HG03521 (cell line): Measurements from ENCODE around the gene GNPTAB.

Experiments
- ATAC-seq: cut with Tn5 transposase; IDR thresholded peaks from one replicate; pipeline ENCODE4 v1.9.1; 2021; ENCODE audit warnings: mild to moderate bottlenecking, moderate library complexity; ENCODE audit not compliant: unreplicated experiment

GNPTAB gene

DNA sequence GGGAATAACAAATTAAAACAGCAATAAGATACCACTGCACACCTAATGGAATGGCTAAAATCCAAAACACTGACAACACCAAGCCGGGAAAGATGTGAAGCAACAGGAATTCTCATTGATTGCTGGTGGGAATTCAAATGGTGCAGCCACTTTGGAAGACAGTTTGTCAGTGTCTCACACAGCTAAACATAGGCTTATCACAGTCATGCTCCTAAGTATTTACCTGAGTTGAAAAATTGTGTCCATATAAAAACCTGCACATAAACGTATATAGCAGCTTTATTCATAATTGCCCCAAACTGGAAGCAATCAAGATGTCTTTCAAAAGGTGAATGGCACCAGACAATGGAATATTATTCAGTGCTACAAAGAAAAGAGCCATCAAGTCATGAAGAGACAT, 21.6 kb downstream of the GNPTAB start:
- ATAC-seq, result no peak

- ATAC-seq, result no peak
These were observed 24.5 kb downstream of the GNPTAB start for GRCh38 chr12:101806265-101806664.

DNA sequence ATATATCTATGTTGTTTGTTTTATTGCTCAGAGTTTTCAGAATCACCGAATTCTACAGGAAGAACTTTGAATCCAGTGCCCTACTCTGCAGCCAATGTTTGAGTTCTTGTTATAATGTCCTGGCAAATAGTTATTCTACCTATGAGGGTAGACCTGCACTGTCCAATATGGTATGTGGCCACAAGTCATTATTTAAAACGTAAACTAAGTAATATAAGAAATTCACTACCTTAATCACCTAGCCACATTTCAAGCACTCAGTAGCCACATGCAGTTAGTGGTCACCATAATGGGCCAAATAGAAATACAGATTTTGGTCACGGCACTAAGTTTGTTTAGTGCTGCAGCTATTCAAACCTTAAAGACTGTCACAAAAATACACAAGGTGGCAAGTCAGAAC, 26.4 kb downstream of the GNPTAB start:
- no peak for ATAC-seq

GRCh38 chr12:101803978-101804377, 26.8 kb downstream of the GNPTAB start:
- no peak for ATAC-seq

DNA sequence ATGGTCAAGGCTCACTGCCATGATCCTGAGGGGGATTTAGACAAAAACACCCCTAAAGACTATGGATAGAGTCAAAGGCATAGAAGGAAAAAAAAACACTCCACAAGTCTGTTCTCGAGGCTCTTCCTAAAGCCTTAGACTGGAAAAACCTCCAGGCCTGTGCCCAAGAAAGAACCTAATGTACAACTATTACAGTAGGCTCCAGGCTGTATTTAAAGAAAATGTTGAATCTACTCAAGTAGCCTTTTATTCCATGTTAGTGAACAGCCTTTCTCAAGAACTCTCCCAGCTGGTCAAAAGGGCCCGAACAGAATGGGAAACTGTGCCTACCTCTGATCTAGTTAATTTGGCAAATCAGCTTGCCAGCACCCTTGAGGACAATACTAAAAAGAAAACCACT, 28.3 kb downstream of the GNPTAB start:
- ATAC-seq, result no peak

DNA sequence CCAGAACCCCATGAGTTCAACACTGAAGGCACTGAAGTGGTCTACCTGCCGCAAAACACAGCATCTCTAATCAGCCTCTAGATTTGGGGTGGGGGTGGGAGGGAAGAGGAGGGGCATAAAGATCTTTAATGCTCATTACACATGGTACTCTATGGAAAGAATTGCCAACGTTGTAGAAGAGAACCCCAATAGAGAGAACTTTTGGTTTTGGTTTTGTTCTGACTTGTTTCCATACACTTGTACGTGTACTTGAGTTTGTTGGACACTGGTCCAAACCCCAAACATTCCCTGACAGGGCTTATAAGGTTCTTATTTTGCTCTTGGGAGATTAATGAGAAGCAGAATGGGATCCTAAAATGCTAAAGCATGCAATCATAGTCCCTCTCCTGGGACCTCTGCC, 31.0 kb downstream of the GNPTAB start:
- ATAC-seq, result peak; percentile 47

- ATAC-seq, result no peak
These were observed 35.0 kb downstream of the GNPTAB start for GRCh38 chr12:101795786-101796185.

DNA sequence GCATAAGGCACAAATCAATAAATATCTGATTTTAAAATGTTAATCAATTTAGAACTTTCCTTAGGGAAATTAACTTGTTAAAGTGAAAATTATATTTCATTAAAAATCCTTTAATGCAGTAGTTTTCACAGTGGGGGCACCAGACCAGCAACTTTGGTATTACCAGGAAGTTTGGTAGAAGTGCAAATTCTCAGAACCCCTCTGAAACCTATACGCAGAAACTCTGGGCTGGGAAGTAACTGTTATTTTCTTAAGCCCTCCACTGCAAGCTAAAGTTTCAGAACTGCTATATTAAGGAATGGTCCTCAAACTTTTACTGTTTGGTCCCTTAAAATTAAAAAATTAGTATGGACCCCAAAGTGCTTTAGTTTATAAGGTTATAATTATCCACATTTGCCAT, 35.7 kb downstream of the GNPTAB start:
- ATAC-seq, result no peak

DNA sequence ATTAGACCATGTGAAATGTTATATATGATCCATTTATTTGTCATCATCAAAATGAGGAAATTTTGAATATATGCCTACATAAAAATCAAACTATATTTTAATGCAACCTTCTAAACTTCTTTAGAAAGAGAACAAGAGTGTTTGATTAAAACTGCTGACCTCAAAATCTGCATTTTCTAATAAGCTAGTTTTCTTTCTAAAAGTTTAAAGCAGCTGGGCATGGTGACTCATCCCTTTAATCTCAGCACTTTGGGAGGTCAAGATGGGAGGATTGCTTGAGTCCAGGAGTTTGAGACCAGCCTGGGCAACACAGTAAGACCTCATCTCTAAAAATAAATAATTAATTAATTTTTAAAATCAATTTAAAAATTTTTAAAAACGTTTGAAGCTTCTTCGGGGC, 36.2 kb downstream of the GNPTAB start:
- ATAC-seq, result no peak

- peak; percentile 40 for ATAC-seq
These were observed 37.4 kb downstream of the GNPTAB start for GRCh38 chr12:101793401-101793800.

DNA sequence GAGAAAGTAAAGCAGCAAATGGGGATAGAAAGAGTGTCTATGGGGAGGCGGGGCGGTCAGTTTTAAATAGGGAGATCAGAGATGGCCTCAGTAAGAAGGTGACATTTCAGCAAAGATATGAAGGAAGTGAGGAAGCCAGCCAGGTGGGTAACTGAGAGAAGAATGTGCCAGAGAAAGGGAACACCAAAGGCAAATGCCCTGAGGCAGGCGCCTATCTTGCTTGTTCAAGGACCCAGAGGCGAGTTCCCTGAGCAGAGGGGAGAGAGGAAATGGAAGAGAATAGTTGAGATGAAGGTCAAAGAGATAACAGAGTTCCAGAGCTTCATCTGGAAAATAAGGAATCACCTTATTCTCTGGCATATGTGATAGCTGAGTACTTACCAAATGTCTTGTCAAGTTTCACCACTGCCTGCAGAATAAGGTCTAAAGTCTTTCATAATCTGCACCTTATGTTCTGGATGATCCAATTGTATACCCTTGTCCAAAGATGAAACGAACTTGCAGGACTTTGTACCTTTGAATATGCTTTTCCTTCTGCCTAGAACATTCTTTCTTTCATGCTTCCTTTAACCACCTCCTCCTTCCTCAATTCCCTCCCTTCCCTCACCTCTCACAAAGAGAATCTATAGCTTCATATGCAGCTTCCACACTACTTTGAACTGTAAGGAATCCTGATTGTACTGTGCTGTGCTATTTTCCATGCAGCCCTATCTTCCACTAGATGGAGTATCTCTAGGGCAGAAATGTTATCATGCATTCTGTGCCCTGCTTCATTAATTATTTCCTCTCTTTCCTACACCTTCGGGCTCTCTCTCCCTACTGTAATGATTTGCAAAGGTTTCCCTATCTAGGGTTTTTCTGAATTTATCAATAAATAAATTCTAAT, 38.5 kb downstream of the GNPTAB start:
- no peak for ATAC-seq

DNA sequence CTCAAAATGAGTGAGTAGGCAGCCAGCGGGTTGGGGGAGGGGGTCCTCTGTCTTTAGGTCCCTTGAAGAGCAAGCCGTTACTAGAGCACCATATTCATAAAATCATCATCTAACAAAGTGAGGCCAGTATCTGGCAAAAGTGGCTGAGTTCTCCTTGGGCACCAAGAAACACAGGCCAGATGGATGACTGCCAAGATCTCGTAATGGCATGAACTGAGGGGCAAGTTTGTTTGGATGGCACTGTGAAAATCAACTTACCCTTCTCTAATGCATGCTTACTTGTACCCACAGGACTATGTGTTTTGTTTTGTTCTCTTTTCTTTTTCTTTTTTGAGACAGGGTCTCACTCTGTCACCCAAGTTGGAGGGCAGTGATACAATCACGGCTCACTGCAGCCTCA, 41.6 kb downstream of the GNPTAB start:
- no peak for ATAC-seq

- ATAC-seq, result no peak
These were observed 45.1 kb downstream of the GNPTAB start for GRCh38 chr12:101785671-101786070.

- ATAC-seq, result no peak
These were observed 46.4 kb downstream of the GNPTAB start for GRCh38 chr12:101784376-101784775.

GRCh38 chr12:101783838-101784237, 46.9 kb downstream of the GNPTAB start:
- no peak for ATAC-seq

DNA sequence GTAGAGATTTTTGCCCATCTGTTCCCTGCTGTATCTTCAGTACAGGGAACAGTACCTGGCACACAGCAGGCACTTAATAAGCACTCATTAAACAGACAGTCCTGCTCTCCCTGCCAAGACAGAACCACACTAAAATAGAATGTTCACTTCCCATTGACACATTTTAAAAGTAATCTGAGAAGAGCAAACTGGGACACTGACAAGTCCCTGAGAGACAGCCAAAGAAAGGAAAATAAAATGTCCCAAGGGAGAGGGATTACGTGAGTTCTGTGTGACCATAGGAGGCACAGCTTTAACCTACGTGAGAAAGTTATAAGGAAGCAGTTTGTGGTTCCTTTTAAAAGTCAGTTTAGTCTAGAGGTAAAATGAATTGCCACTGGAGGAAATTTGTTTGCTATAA, 47.6 kb downstream of the GNPTAB start:
- ATAC-seq, result no peak

GRCh38 chr12:101782273-101782731, 48.5 kb downstream of the GNPTAB start:
- ATAC-seq, result no peak

GRCh38 chr12:101781834-101782233, 48.9 kb downstream of the GNPTAB start:
- no peak for ATAC-seq

- ATAC-seq, result no peak
These were observed 50.2 kb downstream of the GNPTAB start for GRCh38 chr12:101780599-101780998.

- ATAC-seq, result no peak
These were observed 51.1 kb downstream of the GNPTAB start for GRCh38 chr12:101779626-101780025.

DNA sequence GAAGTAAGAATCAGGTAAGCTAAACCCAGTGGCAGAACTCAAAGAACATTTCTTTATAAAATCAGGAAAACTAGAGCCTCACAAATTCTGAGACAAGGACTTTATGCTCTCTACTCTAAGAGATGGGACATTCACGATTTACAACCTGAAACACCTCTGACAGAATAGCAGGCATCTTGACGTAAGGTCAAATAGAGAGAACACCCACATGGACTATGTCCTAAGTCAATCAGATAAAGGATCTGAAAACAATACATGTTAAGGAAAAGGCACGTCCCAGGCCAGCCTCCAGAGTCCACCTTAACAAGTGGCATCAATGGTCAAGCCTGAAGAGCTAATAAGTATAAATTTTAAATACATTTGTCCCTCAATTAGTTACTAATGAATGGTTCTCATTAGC, 51.6 kb downstream of the GNPTAB start:
- no peak for ATAC-seq

DNA sequence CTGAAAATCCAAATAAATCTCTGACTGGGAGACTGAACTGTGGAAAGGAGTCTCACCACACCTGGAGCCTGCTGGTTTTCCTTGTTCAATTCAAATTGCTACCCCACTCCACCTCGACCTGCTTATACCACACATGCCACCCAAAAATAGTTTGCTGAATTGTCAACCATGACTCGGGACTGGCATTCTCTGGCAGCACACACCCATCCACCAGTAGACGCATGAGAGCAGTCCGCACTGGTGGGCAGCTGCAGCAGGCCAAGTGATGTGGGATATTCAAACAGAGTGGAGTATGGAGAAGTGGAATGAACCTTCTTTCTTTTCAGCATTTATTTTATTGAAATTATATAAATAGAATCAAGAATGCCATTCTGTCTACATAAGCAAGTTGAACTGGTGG, 52.8 kb downstream of the GNPTAB start:
- no peak for ATAC-seq

- ATAC-seq, result no peak
These were observed 53.3 kb downstream of the GNPTAB start for GRCh38 chr12:101777485-101777884.
